K562 (cell line): ENCODE data around the gene RALGAPB. TPM values are rescaled to one million over a fixed set of nuclear protein-coding genes. Genes with fewer than 3 reads are reported as not detected.

Experiments used
- ATAC-seq: fragments of 200-7000 bp; cut with Tn5 transposase; 3 replicates; pipeline ENCODE4 v1.9.1; 2020; ENCODE audit warnings: moderate library complexity
- BruUV-seq: library from RNA; stranded (reverse); fragments of 400-500 nt; replicated peaks from 2 replicates; lab custom pipeline; 2021; lab: Mats Ljungman, UMichigan
- CTCF ChIA-PET: fragments of 300-600 bp; formaldehyde crosslinking; extraction: SDS; loops from one replicate; lab custom pipeline; 2021; ENCODE audit warnings: low intra/inter-chr PET ratio; lab: Yijun Ruan, JAX
- POLR2A ChIA-PET: fragments of 300-600, 350-650 bp; sonication (Branson Sonifier 250); formaldehyde crosslinking; extraction: SDS; loops from one replicate; lab custom pipeline; 2021; ENCODE audit warnings: antibody characterized with exemption, inconsistent platforms; lab: Yijun Ruan, JAX
- DNase-seq, 4 experiments: peaks; one replicate each; pipeline versions ENCODE4 v3.0.0 to v3.0.0-alpha.2; 2011 to 2018; ENCODE audit warnings: low spot score in 3 of 4, mixed read lengths in 3 of 4; ENCODE audit errors: extremely low read depth in 1 of 4
- FAIRE-seq: peaks from 2 replicates; lab custom pipeline; 2011; peaks lifted over from hg19 to GRCh38; lab: Jason Lieb, UNC
- H2AFZ ChIP-seq: 2 replicates; pipeline ENCODE4 v1.6.0; 2011; ENCODE audit warnings: low read depth, low read length, control low read depth, inconsistent platforms
- H3K27ac ChIP-seq: fragments of 200-600 bp; 3 replicates; pipeline ENCODE4 v1.8.0; 2011; ENCODE audit warnings: low read depth, mild to moderate bottlenecking, control low read depth, inconsistent platforms, low read length, moderate library complexity, mixed read lengths; ENCODE audit errors: extremely low read depth
- H3K27me3 ChIP-seq, 2 experiments: fragments of 300-600 bp in 1 of 2; 2 replicates in 1 of 2; 3 replicates in 1 of 2; pipeline versions ENCODE4 v1.6.0 to v1.8.0; 2011; ENCODE audit warnings: inconsistent platforms in 2 of 2, low read length in 2 of 2, mild to moderate bottlenecking in 1 of 2, mixed read lengths in 1 of 2, moderate library complexity in 1 of 2; ENCODE audit not compliant: control insufficient read depth in 2 of 2, insufficient read depth in 2 of 2
- H3K36me3 ChIP-seq: fragments of 300-600 bp; 3 replicates; pipeline ENCODE4 v1.8.0; 2011; ENCODE audit warnings: mild to moderate bottlenecking, low read length, inconsistent platforms; ENCODE audit not compliant: control insufficient read depth, insufficient read depth
- H3K4me1 ChIP-seq, 2 experiments: fragments of 200-600 bp in 1 of 2; replicated peaks in 1 of 2; 2 replicates in 1 of 2; 3 replicates in 1 of 2; pipeline versions ENCODE4 v1.5.1 to v1.8.0; 2011; ENCODE audit warnings: inconsistent platforms in 2 of 2, low read length in 2 of 2, mild to moderate bottlenecking in 1 of 2, mixed read lengths in 1 of 2, moderate library complexity in 1 of 2; ENCODE audit not compliant: control insufficient read depth in 2 of 2, insufficient read depth in 2 of 2
- H3K4me2 ChIP-seq: 2 replicates; pipeline ENCODE4 v1.6.1; 2011; ENCODE audit warnings: low read length, control low read depth, inconsistent platforms, mixed read lengths; ENCODE audit not compliant: insufficient read depth
- H3K4me3 ChIP-seq: fragments of 200-600 bp; sonication (generic), shearing (Covaris generic); 2 replicates; pipeline ENCODE4 v1.5.1; 2016; ENCODE audit warnings: control low read depth, inconsistent platforms
- H3K79me2 ChIP-seq: fragments of 200-600 bp; 3 replicates; pipeline ENCODE4 v1.8.0; 2011; ENCODE audit warnings: low read length, inconsistent platforms; ENCODE audit not compliant: control insufficient read depth, insufficient read depth
- H3K9ac ChIP-seq, 2 experiments: 2 replicates each; pipeline versions ENCODE4 v1.6.0 to v1.6.1; 2011; ENCODE audit warnings: low read depth in 2 of 2, low read length in 2 of 2, control low read depth in 1 of 2, inconsistent platforms in 1 of 2, mild to moderate bottlenecking in 1 of 2, mixed read lengths in 1 of 2; ENCODE audit not compliant: insufficient read depth in 1 of 2
- H3K9me1 ChIP-seq: one replicate; pipeline ENCODE4 v1.6.0; 2011; ENCODE audit warnings: inconsistent platforms, mild to moderate bottlenecking, low read length, moderate library complexity; ENCODE audit not compliant: control insufficient read depth, insufficient read depth
- H3K9me3 ChIP-seq: replicated peaks from 2 replicates; pipeline ENCODE4 v1.5.1; 2011; ENCODE audit warnings: low read depth, low read length, inconsistent platforms; ENCODE audit not compliant: control insufficient read depth, insufficient read depth
- H4K20me1 ChIP-seq: replicated peaks from 2 replicates; pipeline ENCODE4 v1.6.1; 2011; ENCODE audit warnings: low read length, inconsistent platforms, mixed read lengths; ENCODE audit not compliant: control insufficient read depth, insufficient read depth
- EHMT2 ChIP-seq: fragments of 450-650 bp; IDR thresholded peaks from 2 replicates; pipeline ENCODE4 v1.6.1; 2018; ENCODE audit warnings: antibody characterized with exemption
- PHTF2 ChIP-seq: fragments of 250-450 bp; sonication (Bioruptor Pico); IDR thresholded peaks from 2 replicates; pipeline ENCODE4 v1.5.0; 2021; ENCODE audit warnings: mild to moderate bottlenecking
- RAD21 ChIP-seq, 2 experiments: fragments of 250-450 bp in 1 of 2; fragments of 450-650 bp in 1 of 2; sonication (Bioruptor Pico) in 1 of 2; formaldehyde crosslinking in 1 of 2; IDR thresholded peaks in 1 of 2; conservative IDR thresholded peaks in 1 of 2; 2 replicates each; pipeline versions ENCODE4 v1.4.0 to v1.8.0; 2020 to 2022; ENCODE audit warnings: mild to moderate bottlenecking in 2 of 2, moderate library complexity in 1 of 2
- SMAD3 ChIP-seq: fragments of 450-650 bp; formaldehyde crosslinking; conservative IDR thresholded peaks from 2 replicates; pipeline ENCODE4 v1.4.0; 2020; ENCODE audit warnings: mild to moderate bottlenecking
- ZNF445 ChIP-seq: fragments of 250-450 bp; sonication (Bioruptor Pico); IDR thresholded peaks from 2 replicates; pipeline ENCODE4 v1.4.0; 2020; ENCODE audit warnings: low read depth, mild to moderate bottlenecking, moderate library complexity
- ZNF696 ChIP-seq: fragments of 250-450 bp; sonication (Bioruptor Pico); conservative IDR thresholded peaks from 2 replicates; pipeline ENCODE4 v1.4.0; 2020; ENCODE audit warnings: mild to moderate bottlenecking, moderate library complexity
- ZNF77 ChIP-seq: fragments of 250-450 bp; sonication (Bioruptor Pico); IDR thresholded peaks from 2 replicates; pipeline ENCODE4 v1.5.0; 2020
- WGBS: fragments of 100-300 bp; shearing (Covaris generic); methylation state at CpG from one replicate; pipeline ENCODE4 v1.1.6; 2016; ENCODE audit warnings: low coverage, mixed read lengths; ENCODE audit not compliant: insufficient coverage; ENCODE audit errors: missing lambda C conversion rate; 5-methylcytosine and 5-hydroxymethylcytosine counted together
- in situ Hi-C: fragments of 300-500 bp; cut with MboI; formaldehyde crosslinking; loops from 4 replicates; pipeline ENCODE4 v1.15.0; 2018; ENCODE audit warnings: inconsistent platforms, mixed read lengths
- intact Hi-C: fragments of 100-400 bp; cut with micrococcal nuclease; formaldehyde crosslinking; loops from 2 replicates; pipeline ENCODE4 v1.14.2; 2022
- polyA plus RNA-seq, 8 experiments: library from polyadenylated mRNA; depleted of rRNA in 4 of 8; stranded (reverse) in 5 of 8; unstranded in 3 of 8; fragments of >200 nt; fragmentation: Nextera tagmentation in 2 of 8; fragmentation: Illumina TruSeq in 1 of 8; extraction: Ambion mirVana in 2 of 8; extraction: Trizol in 1 of 8; gene quantifications; 2 replicates each; pipeline versions ENCODE4 v1.2.1 to v1.2.3, GENCODE V29; 2011 to 2014; ENCODE audit warnings: inconsistent platforms in 1 of 8, missing spikeins in 1 of 8
- total RNA-seq, 7 experiments: library from RNA; depleted of rRNA in 6 of 7; stranded (reverse); fragments of >200 nt in 6 of 7; fragmentation: Illumina TruSeq in 2 of 7; extraction: Trizol in 2 of 7; gene quantifications; 2 replicates each; pipeline versions ENCODE4 v1.2.1 to v1.2.3, GENCODE V29; 2011 to 2021; ENCODE audit warnings: low replicate concordance in 1 of 7
- TF ChIP-seq, protein P1 (sequence below): fragments of 450-650 bp; conservative IDR thresholded peaks from 2 replicates; pipeline ENCODE4 v1.6.1; 2016; ENCODE audit warnings: missing genetic modification characterization, low read depth, mild to moderate bottlenecking, control low read depth, missing compliant biosample characterization
- TF ChIP-seq, protein P2 (sequence below): fragments of 450-650 bp; IDR thresholded peaks from 2 replicates; pipeline ENCODE4 v1.6.1; 2018; ENCODE audit not compliant: partially characterized antibody

RALGAPB gene
- total and polyA plus RNA-seq, 9 of the 15 experiments (the other 6 are each of a cell fraction or from before 2014, with no cell fraction given) = 4.3 to 25.6 (median 13.6) TPM

DNA sequence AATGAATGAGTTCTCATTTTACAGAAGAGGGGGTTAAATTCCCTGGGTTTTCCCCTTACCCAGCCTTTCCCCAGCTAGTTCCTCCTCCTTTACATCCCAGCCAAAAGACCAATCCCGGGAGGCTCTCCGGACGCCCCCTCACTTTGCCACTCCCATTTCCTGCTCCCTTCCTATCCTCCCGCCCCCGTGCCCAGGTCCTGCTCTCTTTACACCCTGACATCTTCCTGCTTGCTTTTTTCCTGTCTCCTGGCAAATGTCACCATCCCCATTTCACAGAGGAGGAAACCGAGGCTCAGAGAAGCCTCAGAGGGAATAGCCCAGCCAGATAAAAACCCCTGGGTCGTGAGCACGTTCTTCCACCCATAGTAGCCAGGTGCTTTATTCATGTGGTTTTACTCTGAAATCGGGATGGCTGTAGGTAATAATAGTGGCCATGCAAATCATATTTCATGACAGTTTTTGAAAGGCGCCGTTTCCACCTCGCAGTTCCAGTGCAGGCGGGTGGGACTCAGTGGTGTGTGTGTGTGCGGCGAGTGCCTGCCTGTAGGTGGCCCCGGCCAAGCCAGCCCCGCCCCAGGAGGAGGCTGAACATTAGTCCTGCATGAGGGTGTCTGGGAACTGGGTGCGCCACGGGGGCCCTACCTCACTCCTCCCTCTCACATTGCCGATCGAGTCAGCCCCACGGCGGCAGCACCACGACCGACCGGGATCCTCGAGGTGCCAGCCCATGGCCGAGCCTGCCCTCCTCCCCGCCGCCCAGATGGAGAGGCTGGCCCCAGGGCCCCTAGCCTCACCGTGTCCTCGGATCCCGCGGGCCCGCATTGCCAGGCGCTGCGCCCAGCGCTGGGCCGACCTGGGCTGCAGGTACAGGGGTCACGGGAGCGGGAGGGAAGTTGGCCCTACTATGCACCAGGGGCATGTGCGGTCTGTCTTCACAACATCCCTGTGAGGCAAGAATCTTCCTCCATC, 128.9 kb downstream of the RALGAPB start, which contains the start of gene ARHGAP40 (continued):
- TF ChIP-seq, protein P1, sequence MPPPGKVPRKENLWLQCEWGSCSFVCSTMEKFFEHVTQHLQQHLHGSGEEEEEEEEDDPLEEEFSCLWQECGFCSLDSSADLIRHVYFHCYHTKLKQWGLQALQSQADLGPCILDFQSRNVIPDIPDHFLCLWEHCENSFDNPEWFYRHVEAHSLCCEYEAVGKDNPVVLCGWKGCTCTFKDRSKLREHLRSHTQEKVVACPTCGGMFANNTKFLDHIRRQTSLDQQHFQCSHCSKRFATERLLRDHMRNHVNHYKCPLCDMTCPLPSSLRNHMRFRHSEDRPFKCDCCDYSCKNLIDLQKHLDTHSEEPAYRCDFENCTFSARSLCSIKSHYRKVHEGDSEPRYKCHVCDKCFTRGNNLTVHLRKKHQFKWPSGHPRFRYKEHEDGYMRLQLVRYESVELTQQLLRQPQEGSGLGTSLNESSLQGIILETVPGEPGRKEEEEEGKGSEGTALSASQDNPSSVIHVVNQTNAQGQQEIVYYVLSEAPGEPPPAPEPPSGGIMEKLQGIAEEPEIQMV (tag) = no peak
- TF ChIP-seq RAD21 (CRISPR knock-in tag; conservative IDR thresholded peaks at IDR 0.05 in 1 of 2, IDR thresholded peaks at IDR 0.05 in 1 of 2) = 0 out of 4 replicates have a peak, but pooled peaks of 1 of the 2 experiments have one; percentile 5

DNA sequence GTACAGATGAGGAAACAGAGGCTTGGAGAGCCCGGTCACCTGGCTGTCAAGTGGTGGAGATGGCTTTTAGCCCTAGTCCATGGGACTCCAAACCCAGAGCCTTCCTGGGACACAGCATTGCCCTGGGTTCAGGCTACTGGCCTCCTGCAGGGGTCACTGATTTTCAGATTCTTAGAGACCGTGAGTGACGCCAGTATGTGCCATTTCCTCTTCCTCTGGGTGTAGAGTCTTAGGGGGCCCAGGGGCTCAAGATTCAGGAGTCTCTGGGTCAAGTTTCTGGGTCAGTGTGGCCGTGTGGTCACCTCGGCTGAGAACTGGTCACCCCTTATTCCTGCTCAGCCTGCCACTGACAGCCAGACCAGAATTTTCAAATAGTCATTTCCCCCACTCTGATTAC, 129.5 kb downstream of the RALGAPB start:
- H3K4me2 ChIP-seq = no peak overlapping the region
- H3K27me3 ChIP-seq = peaks cover 29 to 33% of the 10 kb centered on the region in 2 experiments
- no peaks in the 10 kb centered on the region for H3K9me3 ChIP-seq
- H3K9ac ChIP-seq = no peak overlapping the region
- H2AFZ ChIP-seq = no peak overlapping the region
- WGBS = 1% methylated on average over 5 of the region's 5 CpGs
- H3K27ac ChIP-seq = no peak overlapping the region
- POLR2A ChIA-PET = no interaction called here
- no peaks in the 10 kb centered on the region; the same call in 1 of the 2 replicates for H4K20me1 ChIP-seq
- H3K4me3 ChIP-seq = no peak overlapping the region
- H3K36me3 ChIP-seq = no peaks in the 10 kb centered on the region
- H3K79me2 ChIP-seq = no peaks in the 10 kb centered on the region
- DNase-seq = no peak
- CTCF ChIA-PET = no interaction called here
- FAIRE-seq = no peak
- in situ Hi-C loops = no loop called here
- peak; percentile 54 for ATAC-seq
- no peaks in the 10 kb centered on the region for H3K9me1 ChIP-seq
- H3K4me1 ChIP-seq = peaks cover 3 to 12% of the 10 kb centered on the region in 2 experiments; a peak in 4 of 5 replicates
- no TSS peak for BruUV-seq
- intact Hi-C loops = no loop called here
- TF ChIP-seq EHMT2 = no peak
- TF ChIP-seq, protein P2, sequence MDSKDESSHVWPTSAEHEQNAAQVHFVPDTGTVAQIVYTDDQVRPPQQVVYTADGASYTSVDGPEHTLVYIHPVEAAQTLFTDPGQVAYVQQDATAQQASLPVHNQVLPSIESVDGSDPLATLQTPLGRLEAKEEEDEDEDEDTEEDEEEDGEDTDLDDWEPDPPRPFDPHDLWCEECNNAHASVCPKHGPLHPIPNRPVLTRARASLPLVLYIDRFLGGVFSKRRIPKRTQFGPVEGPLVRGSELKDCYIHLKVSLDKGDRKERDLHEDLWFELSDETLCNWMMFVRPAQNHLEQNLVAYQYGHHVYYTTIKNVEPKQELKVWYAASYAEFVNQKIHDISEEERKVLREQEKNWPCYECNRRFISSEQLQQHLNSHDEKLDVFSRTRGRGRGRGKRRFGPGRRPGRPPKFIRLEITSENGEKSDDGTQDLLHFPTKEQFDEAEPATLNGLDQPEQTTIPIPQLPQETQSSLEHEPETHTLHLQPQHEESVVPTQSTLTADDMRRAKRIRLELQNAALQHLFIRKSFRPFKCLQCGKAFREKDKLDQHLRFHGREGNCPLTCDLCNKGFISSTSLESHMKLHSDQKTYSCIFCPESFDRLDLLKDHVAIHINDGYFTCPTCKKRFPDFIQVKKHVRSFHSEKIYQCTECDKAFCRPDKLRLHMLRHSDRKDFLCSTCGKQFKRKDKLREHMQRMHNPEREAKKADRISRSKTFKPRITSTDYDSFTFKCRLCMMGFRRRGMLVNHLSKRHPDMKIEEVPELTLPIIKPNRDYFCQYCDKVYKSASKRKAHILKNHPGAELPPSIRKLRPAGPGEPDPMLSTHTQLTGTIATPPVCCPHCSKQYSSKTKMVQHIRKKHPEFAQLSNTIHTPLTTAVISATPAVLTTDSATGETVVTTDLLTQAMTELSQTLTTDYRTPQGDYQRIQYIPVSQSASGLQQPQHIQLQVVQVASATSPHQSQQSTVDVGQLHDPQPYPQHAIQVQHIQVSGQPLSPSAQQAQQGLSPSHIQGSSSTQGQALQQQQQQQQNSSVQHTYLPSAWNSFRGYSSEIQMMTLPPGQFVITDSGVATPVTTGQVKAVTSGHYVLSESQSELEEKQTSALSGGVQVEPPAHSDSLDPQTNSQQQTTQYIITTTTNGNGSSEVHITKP = no peak
- no peak for TF ChIP-seq ZNF445 (CRISPR knock-in tag)
- TF ChIP-seq ZNF77 = no peak
- TF ChIP-seq ZNF696 = no peak
- no peak for TF ChIP-seq PHTF2
- no peak for TF ChIP-seq SMAD3 (CRISPR knock-in tag)
